DND-41 (cell line): Measurements from ENCODE around the gene NDUFB5.

Source experiments
- CTCF ChIP-seq: IDR thresholded peaks from 2 replicates; pipeline ENCODE4 v1.5.1; 2012; ENCODE audit warnings: borderline replicate concordance, low read length, moderate library complexity, mild to moderate bottlenecking; ENCODE audit not compliant: poor library complexity, severe bottlenecking; ENCODE audit errors: extremely low read depth
- EZH2 ChIP-seq: IDR thresholded peaks from 3 replicates; pipeline ENCODE4 v1.6.1; 2012; ENCODE audit warnings: borderline replicate concordance, low read depth, mild to moderate bottlenecking, moderate library complexity, low read length, inconsistent platforms; ENCODE audit not compliant: severe bottlenecking

- TF ChIP-seq CTCF (no peak), EZH2 (no peak)
Measured at GRCh38 chr3:179603321-179603720, 1.3 kb upstream of the NDUFB5 start.
